AG10803 (cell line): ENCODE results near the gene CDK5RAP2.
A peak's percentile ranks its signal among the peaks of the same experiment; 100 is the strongest.
"Not testable (repeated sequence)": the region's sequence is repeated elsewhere in the genome, so short reads cannot be mapped to it uniquely, and the experiment has no call there.

Experiments
- DNase-seq: peaks from one replicate; pipeline ENCODE4 v3.0.0; 2010; ENCODE audit warnings: low read depth
- H3K4me3 ChIP-seq: 2 replicates; pipeline ENCODE4 v1.5.1; 2011; ENCODE audit warnings: mild to moderate bottlenecking, low read length, control low read depth
- TF ChIP-seq, protein P1 (sequence below): conservative IDR thresholded peaks from 2 replicates; pipeline ENCODE4 v1.5.1; 2011; ENCODE audit warnings: mild to moderate bottlenecking, low read length, control low read depth, inconsistent platforms

The CDK5RAP2 gene

DNA sequence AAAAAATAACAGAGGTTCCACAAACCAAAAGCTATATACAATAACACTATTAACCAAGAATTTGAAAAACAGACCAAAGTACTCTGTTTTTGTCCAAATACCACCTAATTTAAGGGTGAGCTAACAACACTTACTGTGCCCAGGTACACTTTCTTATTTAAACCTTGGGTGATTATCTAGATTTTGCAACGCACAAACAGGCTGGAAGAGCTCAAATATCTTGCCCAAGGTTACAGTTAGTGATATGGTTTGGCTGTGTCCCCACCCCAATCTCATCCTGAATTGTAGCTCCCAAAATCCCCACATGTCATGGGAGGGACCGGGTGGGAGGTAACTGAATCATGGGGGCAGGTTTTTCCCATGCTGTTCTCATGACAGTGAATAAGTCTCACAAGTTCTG, 58.9 kb downstream of the CDK5RAP2 start:
- no peak for DNase-seq
- H3K4me3 ChIP-seq, result no peak overlapping the region
- TF ChIP-seq, protein P1, sequence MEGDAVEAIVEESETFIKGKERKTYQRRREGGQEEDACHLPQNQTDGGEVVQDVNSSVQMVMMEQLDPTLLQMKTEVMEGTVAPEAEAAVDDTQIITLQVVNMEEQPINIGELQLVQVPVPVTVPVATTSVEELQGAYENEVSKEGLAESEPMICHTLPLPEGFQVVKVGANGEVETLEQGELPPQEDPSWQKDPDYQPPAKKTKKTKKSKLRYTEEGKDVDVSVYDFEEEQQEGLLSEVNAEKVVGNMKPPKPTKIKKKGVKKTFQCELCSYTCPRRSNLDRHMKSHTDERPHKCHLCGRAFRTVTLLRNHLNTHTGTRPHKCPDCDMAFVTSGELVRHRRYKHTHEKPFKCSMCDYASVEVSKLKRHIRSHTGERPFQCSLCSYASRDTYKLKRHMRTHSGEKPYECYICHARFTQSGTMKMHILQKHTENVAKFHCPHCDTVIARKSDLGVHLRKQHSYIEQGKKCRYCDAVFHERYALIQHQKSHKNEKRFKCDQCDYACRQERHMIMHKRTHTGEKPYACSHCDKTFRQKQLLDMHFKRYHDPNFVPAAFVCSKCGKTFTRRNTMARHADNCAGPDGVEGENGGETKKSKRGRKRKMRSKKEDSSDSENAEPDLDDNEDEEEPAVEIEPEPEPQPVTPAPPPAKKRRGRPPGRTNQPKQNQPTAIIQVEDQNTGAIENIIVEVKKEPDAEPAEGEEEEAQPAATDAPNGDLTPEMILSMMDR, result no peak

DNA sequence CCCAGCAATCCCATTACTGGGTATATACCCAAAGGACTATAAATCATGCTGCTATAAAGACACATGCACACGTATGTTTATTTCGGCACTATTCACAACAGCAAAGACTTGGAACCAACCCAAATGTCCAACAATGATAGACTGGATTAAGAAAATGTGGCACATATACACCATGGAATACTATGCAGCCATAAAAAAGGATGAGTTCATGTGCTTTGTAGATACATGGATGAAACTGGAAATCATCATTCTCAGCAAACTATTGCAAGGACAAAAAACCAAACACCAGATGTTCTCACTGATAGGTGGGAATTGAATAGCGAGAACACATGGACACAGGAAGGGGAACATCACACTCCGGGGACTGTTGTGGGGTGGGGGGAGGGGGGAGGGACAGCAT, 64.0 kb downstream of the CDK5RAP2 start:
- not testable (repeated sequence) for DNase-seq, H3K4me3 ChIP-seq

DNA sequence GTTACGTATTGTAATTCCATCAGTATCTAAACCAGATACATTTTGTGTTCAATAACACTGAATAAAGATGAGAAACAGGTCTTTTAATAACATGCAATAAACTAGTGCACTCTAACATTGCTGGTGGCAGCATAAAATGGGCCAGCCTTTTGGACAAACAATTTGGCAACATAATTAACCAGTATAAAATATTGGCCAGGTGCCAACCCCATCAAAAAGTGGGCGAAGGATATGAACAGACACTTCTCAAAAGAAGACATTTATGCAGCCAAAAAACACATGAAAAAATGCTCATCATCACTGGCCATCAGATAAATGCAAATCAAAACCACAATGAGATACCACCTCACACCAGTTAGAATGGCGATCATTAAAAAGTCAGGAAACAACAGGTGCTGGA, 64.5 kb downstream of the CDK5RAP2 start:
- H3K4me3 ChIP-seq, DNase-seq: not testable (repeated sequence)

DNA sequence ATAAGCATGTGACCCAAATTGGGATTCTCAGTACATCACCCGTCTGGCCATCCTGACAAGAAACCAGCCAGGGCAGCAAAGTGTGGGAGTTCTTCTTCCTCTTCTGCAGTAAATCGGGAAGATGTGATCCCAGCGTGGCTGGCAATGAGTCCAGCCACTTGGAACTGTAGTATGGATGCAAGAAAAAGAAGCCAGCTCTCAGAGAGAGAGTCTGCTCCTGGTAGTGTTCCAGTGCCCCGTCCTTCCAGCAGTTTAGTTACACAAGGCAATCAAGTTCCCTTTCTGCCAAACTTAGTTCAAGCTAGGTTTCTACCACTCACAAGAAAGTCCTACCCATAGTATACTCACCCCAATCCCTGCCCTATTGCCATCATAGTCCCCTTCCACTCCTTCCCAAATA, 65.6 kb downstream of the CDK5RAP2 start:
- H3K4me3 ChIP-seq, result no peak overlapping the region
- TF ChIP-seq, protein P1, result no peak
- DNase-seq, result no peak

DNA sequence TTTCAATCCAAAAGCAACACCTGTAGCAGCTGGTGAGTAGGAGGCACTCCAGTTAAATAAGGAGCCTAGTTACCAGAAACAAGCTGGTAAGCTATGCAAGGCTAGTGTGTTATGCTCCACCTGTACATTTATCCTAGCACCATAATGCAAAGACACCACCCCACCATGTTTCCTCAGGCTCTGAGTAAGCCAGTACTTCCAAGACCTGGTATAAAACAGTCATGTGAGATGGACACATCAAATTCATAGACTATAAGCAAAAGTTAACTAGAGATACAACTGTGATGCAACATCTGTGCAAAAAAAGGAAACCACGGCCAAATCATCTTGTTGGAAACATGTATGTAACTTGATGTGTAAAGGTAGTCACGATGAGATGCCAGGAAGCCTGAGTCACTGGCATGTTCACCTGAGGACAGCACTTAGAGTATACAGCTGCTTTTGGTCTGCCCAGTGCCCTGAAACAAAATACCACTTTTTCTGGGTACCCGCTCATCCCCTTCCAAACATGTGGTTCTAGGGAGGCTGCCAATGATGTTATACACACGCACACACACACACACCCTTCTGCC, 66.1 kb downstream of the CDK5RAP2 start:
- DNase-seq, result no peak
- TF ChIP-seq, protein P1, result no peak
- H3K4me3 ChIP-seq, result no peak overlapping the region

DNA sequence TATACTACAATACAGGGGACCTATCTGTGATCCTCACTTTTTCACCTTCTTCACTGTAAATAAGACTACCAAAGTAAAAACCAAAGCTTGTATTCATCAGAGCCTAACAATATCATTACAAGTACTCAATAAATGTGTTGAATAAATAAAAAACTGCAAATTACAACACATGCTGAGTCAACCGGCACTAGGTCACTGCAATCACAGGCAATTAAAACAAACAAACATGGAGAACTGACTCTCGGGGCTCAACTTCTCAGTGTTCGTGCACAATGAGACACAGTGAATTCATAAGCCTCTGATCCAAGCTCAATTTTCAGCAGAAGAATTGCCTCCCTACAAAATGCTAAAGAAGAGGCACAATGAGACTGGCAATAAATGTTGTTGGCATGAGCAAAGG, 69.2 kb downstream of the CDK5RAP2 start:
- TF ChIP-seq, protein P1, result no peak
- H3K4me3 ChIP-seq, result no peak overlapping the region
- no peak for DNase-seq

DNA sequence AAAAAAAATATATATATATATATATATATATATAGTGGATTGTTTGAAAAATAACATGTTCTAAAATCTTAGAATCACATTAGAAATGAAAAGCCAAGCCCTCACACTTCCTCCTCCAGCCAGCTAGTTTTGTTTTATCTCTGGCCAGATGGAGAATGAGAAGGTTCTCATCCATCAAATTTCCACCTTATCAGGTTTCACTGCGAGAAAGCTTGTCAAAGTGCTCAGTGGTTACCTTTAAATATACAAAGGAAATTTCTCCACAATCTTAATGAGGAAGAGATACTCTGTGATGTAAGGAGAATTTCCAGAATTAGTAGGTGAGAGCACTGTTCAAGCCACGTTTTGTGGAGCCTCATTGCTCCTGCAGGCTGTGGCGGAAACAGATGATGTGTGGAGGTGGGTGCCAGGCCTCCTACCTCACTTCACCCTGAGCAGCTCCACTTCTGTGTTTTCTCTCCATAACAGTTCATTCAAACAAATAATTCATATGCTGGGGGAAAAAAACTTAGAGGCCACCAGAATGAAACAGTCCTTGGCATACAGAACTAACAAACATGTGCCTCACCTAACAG, 71.9 kb downstream of the CDK5RAP2 start:
- H3K4me3 ChIP-seq, result no peak overlapping the region
- TF ChIP-seq, protein P1, result no peak
- no peak for DNase-seq

DNA sequence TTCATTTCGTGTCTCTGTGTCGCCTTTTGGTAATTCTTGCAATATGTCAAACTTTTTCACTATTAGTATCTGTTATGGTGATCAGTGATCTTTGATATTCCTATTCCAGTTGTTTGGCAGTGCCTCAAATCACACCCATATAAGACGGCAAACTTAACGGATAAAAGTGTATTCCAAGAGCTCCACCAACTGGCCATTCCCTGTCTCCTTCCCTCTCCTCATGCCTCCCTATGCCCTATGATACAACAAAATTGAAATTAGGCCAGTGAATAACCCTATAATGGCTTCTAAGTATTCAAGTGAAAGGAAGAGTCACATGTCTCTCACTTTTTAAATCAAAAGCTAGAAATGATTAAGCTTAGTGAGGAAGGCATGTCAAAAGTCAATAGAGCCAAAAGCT, 74.8 kb downstream of the CDK5RAP2 start:
- H3K4me3 ChIP-seq, result no peak overlapping the region
- DNase-seq, result peak; percentile 22
- TF ChIP-seq, protein P1, result peak; percentile 40
